DOHH2 (cell line): ENCODE measurements around the gene ARAP3.

Experiments used
- H3F3A ChIP-seq: fragments of 200-600 bp; sonication (generic), shearing (Covaris generic); 2 replicates; pipeline ENCODE4 v1.6.0; 2016; ENCODE audit warnings: antibody characterized with exemption, mild to moderate bottlenecking; ENCODE audit not compliant: control insufficient read depth, insufficient read depth
- H3K27ac ChIP-seq: fragments of 200-600 bp; sonication (generic); 2 replicates; pipeline ENCODE4 v1.5.1; 2014; ENCODE audit warnings: low read depth, mild to moderate bottlenecking, low read length, moderate library complexity
- H3K27me3 ChIP-seq: fragments of 200-600 bp; sonication (generic); 2 replicates; pipeline ENCODE4 v1.6.1; 2014; ENCODE audit warnings: mild to moderate bottlenecking, low read length, mixed read lengths; ENCODE audit not compliant: control insufficient read depth
- H3K36me3 ChIP-seq: fragments of 200-600 bp; sonication (generic); 2 replicates; pipeline ENCODE4 v1.6.1; 2014; ENCODE audit warnings: mild to moderate bottlenecking, low read length, moderate library complexity, mixed read lengths; ENCODE audit not compliant: control insufficient read depth
- H3K4me1 ChIP-seq: fragments of 200-600 bp; sonication (generic); 2 replicates; pipeline ENCODE4 v1.6.1; 2014; ENCODE audit warnings: mild to moderate bottlenecking, low read length, mixed read lengths; ENCODE audit not compliant: control insufficient read depth
- H3K4me2 ChIP-seq: fragments of 200-600 bp; sonication (generic); 2 replicates; pipeline ENCODE4 v1.6.0; 2014; ENCODE audit warnings: mild to moderate bottlenecking, low read length, moderate library complexity
- H3K4me3 ChIP-seq: fragments of 200-600 bp; sonication (generic); 2 replicates; pipeline ENCODE4 v1.5.1; 2014; ENCODE audit warnings: mild to moderate bottlenecking, low read length, mixed read lengths
- H3K79me2 ChIP-seq: fragments of 200-600 bp; sonication (generic); 2 replicates; pipeline ENCODE4 v1.6.1; 2014; ENCODE audit warnings: mild to moderate bottlenecking, low read length, mixed read lengths; ENCODE audit not compliant: control insufficient read depth
- H3K9me2 ChIP-seq: fragments of 200-600 bp; sonication (generic); replicated peaks from 2 replicates; pipeline ENCODE4 v1.6.1; 2014; ENCODE audit warnings: mild to moderate bottlenecking, low read length, mixed read lengths; ENCODE audit not compliant: control insufficient read depth
- H3K9me3 ChIP-seq: fragments of 200-600 bp; sonication (generic); 2 replicates; pipeline ENCODE4 v1.6.1; 2014; ENCODE audit warnings: antibody characterized with exemption, low read length, mixed read lengths; ENCODE audit not compliant: control insufficient read depth, insufficient read depth
- H4K20me1 ChIP-seq: fragments of 200-600 bp; sonication (generic); 2 replicates; pipeline ENCODE4 v1.6.0; 2014; ENCODE audit warnings: low read depth, mild to moderate bottlenecking, antibody characterized with exemption, low read length, moderate library complexity; ENCODE audit not compliant: control insufficient read depth, insufficient read depth
- CTCF ChIP-seq: fragments of 200-600 bp; sonication (generic); IDR thresholded peaks from one replicate; pipeline ENCODE4 v1.5.1; 2014; ENCODE audit warnings: antibody characterized with exemption, mild to moderate bottlenecking, low read depth, low read length; ENCODE audit not compliant: poor library complexity, severe bottlenecking
- EZH2phosphoT487 ChIP-seq: fragments of 200-600 bp; sonication (generic); IDR thresholded peaks from 2 replicates; pipeline ENCODE4 v1.6.1; 2017; ENCODE audit warnings: borderline replicate concordance, mild to moderate bottlenecking, antibody characterized with exemption, low read length, moderate library complexity, mixed read lengths

ARAP3 gene

GRCh38 chr5:141632650-141633049 is 49.4 kb downstream of the ARAP3 start:
- Histone ChIP-seq H3K4me2 (no peak overlapping the region), H3K79me2 (peaks cover 62% of the 10 kb centered on the region), H3K27me3 (no peaks in the 10 kb centered on the region), H3K27ac (no peak overlapping the region), H3K4me3 (no peak overlapping the region), H3K4me1 (peaks cover 23% of the 10 kb centered on the region), H3F3A (no peaks in the 10 kb centered on the region), H3K9me3 (no peaks in the 10 kb centered on the region), H4K20me1 (peaks cover 21% of the 10 kb centered on the region; the same call in 1 of the 2 replicates), H3K9me2 (no peaks in the 10 kb centered on the region), H3K36me3 (peaks cover 75% of the 10 kb centered on the region)
- TF ChIP-seq EZH2phosphoT487 (no peak), CTCF (no peak)

- peaks cover 86% of the 10 kb centered on the region for H3K36me3 ChIP-seq
- no peaks in the 10 kb centered on the region for H3F3A ChIP-seq
- no peaks in the 10 kb centered on the region for H3K27me3 ChIP-seq
- H3K4me2 ChIP-seq = no peak overlapping the region
- H3K9me2 ChIP-seq = no peaks in the 10 kb centered on the region
- no peak overlapping the region for H3K27ac ChIP-seq
- peaks cover 14% of the 10 kb centered on the region; the same call in 1 of the 2 replicates for H4K20me1 ChIP-seq
- H3K79me2 ChIP-seq = peaks cover 43% of the 10 kb centered on the region
- H3K4me1 ChIP-seq = peaks cover 18% of the 10 kb centered on the region
- no peak overlapping the region for H3K4me3 ChIP-seq
- TF ChIP-seq EZH2phosphoT487 (no peak), CTCF (no peak)
- H3K9me3 ChIP-seq = no peaks in the 10 kb centered on the region
Measured at GRCh38 chr5:141630570-141631140, 51.4 kb downstream of the ARAP3 start.

- Histone ChIP-seq H3F3A (no peaks in the 10 kb centered on the region; the same call in 1 of the 2 replicates), H3K27ac (no peak overlapping the region), H3K36me3 (peaks cover 87% of the 10 kb centered on the region), H3K4me2 (no peak overlapping the region), H3K4me3 (no peak overlapping the region), H3K27me3 (no peaks in the 10 kb centered on the region), H4K20me1 (no peaks in the 10 kb centered on the region), H3K9me2 (no peaks in the 10 kb centered on the region), H3K9me3 (no peaks in the 10 kb centered on the region), H3K4me1 (peaks cover 4% of the 10 kb centered on the region), H3K79me2 (peaks cover 22% of the 10 kb centered on the region)
- TF ChIP-seq EZH2phosphoT487 (no peak), CTCF (no peak)
Measured at GRCh38 chr5:141628175-141628788, 53.7 kb downstream of the ARAP3 start.
